ENCODE results near the gene FAH.
"Not testable (repeated sequence)": the region's sequence is repeated elsewhere in the genome, so short reads cannot be mapped to it uniquely, and the experiment has no call there.

Gene FAH

GRCh38 chr15:80120636-80121035 lies 32.2 kb upstream of the FAH start:
- TF ChIP-seq MAX (IDR thresholded peaks at IDR 0.05; ENCODE audit: low read depth, low read length), result no peak
- TF ChIP-seq MYC (IDR thresholded peaks at IDR 0.05; ENCODE audit: low read depth, low read length), result no peak
- TF ChIP-seq POLR2A (IDR thresholded peaks at IDR 0.05; ENCODE audit: extremely low read depth, insufficient read length), result no peak
- no peak for DNase-seq (ENCODE audit: low read depth)
- no peak overlapping the region for H3K4me3 ChIP-seq (ENCODE audit: low read depth, low read length)

- no peak for TF ChIP-seq MYC (IDR thresholded peaks at IDR 0.05; ENCODE audit: low read depth, low read length)
- no peak for TF ChIP-seq CTCF (IDR thresholded peaks at IDR 0.05; ENCODE audit: low read depth, low read length)
- TF ChIP-seq MAX (IDR thresholded peaks at IDR 0.05; ENCODE audit: low read depth, low read length), result no peak
Measured at GRCh38 chr15:80121546-80121945, 31.3 kb upstream of the FAH start.

GRCh38 chr15:80123034-80123433 lies 29.8 kb upstream of the FAH start:
- DNase-seq (ENCODE audit: low read depth), result peak; percentile 80
- TF ChIP-seq MYC (IDR thresholded peaks at IDR 0.05; ENCODE audit: low read depth, low read length), result peak; percentile 76
- no peak for TF ChIP-seq CTCF (IDR thresholded peaks at IDR 0.05; ENCODE audit: low read depth, low read length)
- no peak for TF ChIP-seq POLR2A (IDR thresholded peaks at IDR 0.05; ENCODE audit: extremely low read depth, insufficient read length)
- peak; percentile 86 for TF ChIP-seq MAX (IDR thresholded peaks at IDR 0.05; ENCODE audit: low read depth, low read length)

More at GRCh38 chr15:80121546-80121945, 31.3 kb upstream of the FAH start:
- peak; percentile 14 for DNase-seq (ENCODE audit: low read depth)
- H3K4me3 ChIP-seq (ENCODE audit: low read depth, low read length), result no peak overlapping the region

GRCh38 chr15:80127253-80127652 lies 25.5 kb upstream of the FAH start:
- not testable (repeated sequence) for H3K4me3 ChIP-seq (ENCODE audit: low read depth, low read length); DNase-seq (ENCODE audit: low read depth)

More at GRCh38 chr15:80123034-80123433, 29.8 kb upstream of the FAH start:
- H3K4me3 ChIP-seq (ENCODE audit: low read depth, low read length), result no peak overlapping the region

- DNase-seq (ENCODE audit: low read depth), result no peak
- no peak overlapping the region for H3K4me3 ChIP-seq (ENCODE audit: low read depth, low read length)
- TF ChIP-seq MYC (IDR thresholded peaks at IDR 0.05; ENCODE audit: low read depth, low read length) (no peak), MAX (IDR thresholded peaks at IDR 0.05; ENCODE audit: low read depth, low read length) (no peak), CTCF (IDR thresholded peaks at IDR 0.05; ENCODE audit: low read depth, low read length) (no peak), POLR2A (IDR thresholded peaks at IDR 0.05; ENCODE audit: extremely low read depth, insufficient read length) (no peak)
Measured at GRCh38 chr15:80127911-80128310, 24.9 kb upstream of the FAH start.

GRCh38 chr15:80132382-80132781 lies 20.4 kb upstream of the FAH start:
- H3K4me3 ChIP-seq (ENCODE audit: low read depth, low read length), result no peak overlapping the region
- no peak for TF ChIP-seq CTCF (IDR thresholded peaks at IDR 0.05; ENCODE audit: low read depth, low read length)
- no peak for DNase-seq (ENCODE audit: low read depth)

- DNase-seq (ENCODE audit: low read depth), result no peak
- no peak overlapping the region for H3K4me3 ChIP-seq (ENCODE audit: low read depth, low read length)
- TF ChIP-seq POLR2A (IDR thresholded peaks at IDR 0.05; ENCODE audit: extremely low read depth, insufficient read length), result no peak
Measured at GRCh38 chr15:80136854-80137253, 15.9 kb upstream of the FAH start.

- DNase-seq (ENCODE audit: low read depth), result no peak
- TF ChIP-seq MYC (IDR thresholded peaks at IDR 0.05; ENCODE audit: low read depth, low read length), result no peak
- no peak for TF ChIP-seq MAX (IDR thresholded peaks at IDR 0.05; ENCODE audit: low read depth, low read length)
- no peak for TF ChIP-seq POLR2A (IDR thresholded peaks at IDR 0.05; ENCODE audit: extremely low read depth, insufficient read length)
- no peak for TF ChIP-seq CTCF (IDR thresholded peaks at IDR 0.05; ENCODE audit: low read depth, low read length)
- no peak overlapping the region for H3K4me3 ChIP-seq (ENCODE audit: low read depth, low read length)
Measured at GRCh38 chr15:80138961-80139360, 13.8 kb upstream of the FAH start.
